ENCODE results near the gene FGR. TPM values are rescaled to one million over a fixed set of nuclear protein-coding genes. Genes with fewer than 3 reads are reported as not detected.

The FGR gene
- total RNA-seq, 1 donor from 2014 or later: 0.07 TPM

GRCh38 chr1:27568300-27569087 lies 66.5 kb downstream of the FGR start:
- peak; percentile 52 for DNase-seq (ENCODE audit: low read depth, low spot score)

DNA sequence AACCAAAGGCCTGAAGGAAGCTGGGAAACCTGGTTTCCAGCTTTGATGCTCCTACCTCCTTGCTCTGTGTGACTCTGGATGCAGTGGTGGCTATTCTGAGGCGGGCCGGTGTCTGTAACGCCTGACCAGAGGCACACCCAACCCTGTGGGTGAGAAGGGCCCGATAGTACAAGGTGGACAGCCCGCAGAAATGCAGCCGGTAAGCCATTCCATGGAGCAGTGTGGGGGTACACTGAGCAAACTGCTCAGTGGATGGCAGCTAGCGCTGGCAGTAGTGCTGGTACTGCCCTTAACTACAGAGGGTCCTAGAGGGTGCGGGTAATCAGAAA lies 67.0 kb downstream of the FGR start:
- DNase-seq (ENCODE audit: low read depth, low spot score): no peak

DNA sequence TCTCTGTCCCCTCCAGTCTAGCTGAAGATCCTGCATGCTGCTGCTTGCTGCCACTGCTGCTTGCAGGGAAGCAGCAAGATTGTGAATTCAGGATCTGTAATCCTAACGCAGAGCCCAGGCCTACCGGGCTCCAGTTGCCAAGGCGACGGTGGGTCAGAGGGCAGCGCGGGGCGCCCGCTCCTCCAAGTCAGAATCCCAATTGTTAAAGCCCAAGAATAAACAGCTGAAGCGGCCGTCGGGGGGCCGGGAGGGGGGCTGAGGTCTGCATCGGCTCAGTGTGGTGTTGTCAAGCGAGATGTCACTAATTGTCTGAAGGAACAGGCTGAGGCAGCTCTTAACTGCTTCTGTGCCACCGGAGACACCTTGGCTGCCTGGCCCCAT lies 67.8 kb downstream of the FGR start:
- DNase-seq (ENCODE audit: low read depth, low spot score): no peak

- DNase-seq (ENCODE audit: low read depth, low spot score): no peak
Observed at GRCh38 chr1:27566462-27567145, 68.4 kb downstream of the FGR start.

GRCh38 chr1:27564710-27565649 lies 70.0 kb downstream of the FGR start:
- no peak for DNase-seq (ENCODE audit: low read depth, low spot score)

GRCh38 chr1:27563591-27564471 lies 71.2 kb downstream of the FGR start:
- DNase-seq (ENCODE audit: low read depth, low spot score): no peak

GRCh38 chr1:27563341-27563590 lies 71.7 kb downstream of the FGR start:
- no peak for DNase-seq (ENCODE audit: low read depth, low spot score)

DNA sequence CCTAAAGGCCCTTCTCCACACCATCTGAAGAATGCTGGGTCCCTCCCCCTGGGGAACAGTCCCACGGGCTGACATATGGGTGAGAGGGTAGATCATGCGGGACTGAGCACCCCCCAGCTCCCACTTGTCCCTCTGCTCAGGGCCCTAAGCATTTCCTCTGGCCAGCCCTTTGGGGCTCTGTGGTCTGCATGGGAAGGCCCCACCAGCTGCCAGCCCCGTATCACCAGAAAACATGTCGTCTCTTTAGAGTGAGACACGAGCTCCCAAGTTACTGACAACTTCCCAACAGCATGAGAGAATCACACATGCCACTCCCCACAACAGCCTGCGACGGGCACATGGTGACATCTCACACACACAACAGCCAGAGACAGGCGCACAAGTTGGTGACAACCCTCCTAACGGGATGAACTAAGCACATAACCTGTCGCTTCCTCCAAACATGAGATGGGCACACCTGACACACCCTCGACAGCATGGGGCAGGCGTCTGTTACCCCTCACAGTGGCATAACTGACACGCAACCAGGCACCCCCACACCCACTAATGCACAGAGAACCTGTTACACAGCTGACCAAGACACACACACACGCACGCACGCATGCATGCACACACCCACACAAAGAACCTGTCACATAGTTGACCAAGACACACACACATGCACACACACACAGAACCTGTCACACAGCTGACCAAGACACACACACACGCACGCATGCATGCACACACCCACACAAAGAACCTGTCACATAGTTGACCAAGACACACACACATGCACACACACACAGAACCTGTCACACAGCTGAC lies 72.2 kb downstream of the FGR start:
- no peak for DNase-seq (ENCODE audit: low read depth, low spot score)

Other genes with a start within 250 kb of the FGR start
- gene GPR3, start 242.6 kb downstream of the FGR start, total RNA-seq: 0.49 and 0.86 TPM in 2 replicates
- gene WASF2, start 145.0 kb downstream of the FGR start, total RNA-seq: 33.7 and 35.2 TPM in 2 replicates
- 4.3 and 7.0 TPM in 2 replicates for gene AHDC1, start 31.0 kb downstream of the FGR start, total RNA-seq
- 41.0 and 41.1 TPM in 2 replicates for gene IFI6, start 37.0 kb upstream of the FGR start, total RNA-seq
- 12.0 and 14.7 TPM in 2 replicates for gene FAM76A, start 90.8 kb upstream of the FGR start, total RNA-seq
- 103 and 123 TPM in 2 replicates for gene STX12, start 138.0 kb upstream of the FGR start, total RNA-seq
- gene PPP1R8, start 195.6 kb upstream of the FGR start, total RNA-seq: 58.7 and 64.9 TPM in 2 replicates
- gene THEMIS2, start 237.4 kb upstream of the FGR start, total RNA-seq: 3.7 and 4.1 TPM in 2 replicates